ENCODE measurements around the gene SNAPC4.

Gene SNAPC4

DNA sequence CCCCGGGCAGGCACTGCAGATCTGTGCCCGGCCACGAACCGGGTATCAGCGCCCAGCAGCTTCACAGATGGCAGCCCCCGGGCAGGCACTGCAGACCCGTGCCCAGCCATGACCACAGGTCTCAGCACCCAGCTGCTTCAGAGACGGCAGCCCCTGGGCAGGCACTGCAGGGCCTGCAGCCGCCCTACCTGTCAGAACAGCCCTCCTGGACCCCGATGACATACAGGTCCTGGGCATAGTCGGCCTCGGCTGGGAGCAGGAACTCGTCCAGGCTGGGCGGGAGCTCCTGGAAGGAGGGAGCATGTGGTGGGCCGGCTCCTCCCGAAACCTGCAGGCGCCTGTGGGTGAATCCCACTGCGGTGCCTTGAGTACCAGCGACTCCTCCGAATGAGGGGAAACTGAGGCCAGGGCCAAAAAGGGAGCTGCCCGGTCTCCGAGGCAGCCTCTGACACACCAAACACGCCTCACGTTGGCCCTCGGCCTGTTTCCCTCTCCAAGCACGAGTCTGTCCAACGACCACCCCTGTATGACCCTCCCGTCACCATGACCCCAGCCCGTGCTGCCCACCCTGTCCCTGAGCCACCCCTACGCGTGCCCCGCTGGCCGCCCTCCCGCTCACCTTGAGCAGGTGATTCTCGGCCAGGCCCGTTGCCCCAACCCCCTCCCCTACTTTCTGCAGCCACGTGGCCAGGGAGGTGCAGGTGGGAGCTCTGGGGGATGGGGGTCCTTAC, 34.0 kb upstream of the SNAPC4 start:
- no peak for DNase-seq

DNA sequence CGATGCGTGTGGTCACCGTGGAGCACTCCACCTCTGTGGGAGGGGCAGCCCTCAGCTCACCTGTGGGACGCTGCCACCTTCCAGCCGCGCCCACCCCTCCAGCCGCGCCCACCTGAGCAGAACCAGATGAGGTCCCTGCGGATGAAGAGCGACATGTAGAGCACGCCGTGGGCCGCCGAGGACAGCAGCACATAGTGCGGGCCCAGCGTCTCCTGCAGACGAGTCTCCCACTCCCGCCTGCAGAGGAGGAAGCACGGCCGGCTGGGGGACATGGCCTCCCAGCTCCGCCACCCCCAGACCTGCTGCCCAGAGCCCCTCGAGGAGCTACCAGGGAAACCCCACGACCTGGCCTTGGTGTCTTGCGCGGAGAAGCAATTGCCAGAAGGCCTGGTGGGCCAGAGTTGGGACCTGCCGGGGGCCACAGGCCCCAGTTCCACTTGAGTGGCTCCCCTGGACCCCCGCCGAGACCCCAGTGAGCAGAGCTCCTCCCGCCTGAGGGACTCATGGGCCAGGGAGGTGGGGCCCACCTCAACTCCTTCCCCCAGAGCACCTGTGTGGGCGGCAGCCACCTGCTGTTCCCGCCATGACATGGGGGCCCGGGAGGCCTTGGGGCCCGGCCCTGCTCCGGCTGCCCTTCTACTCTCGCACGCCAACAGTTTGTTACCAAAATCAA, 33.2 kb upstream of the SNAPC4 start:
- DNase-seq, result no peak

DNA sequence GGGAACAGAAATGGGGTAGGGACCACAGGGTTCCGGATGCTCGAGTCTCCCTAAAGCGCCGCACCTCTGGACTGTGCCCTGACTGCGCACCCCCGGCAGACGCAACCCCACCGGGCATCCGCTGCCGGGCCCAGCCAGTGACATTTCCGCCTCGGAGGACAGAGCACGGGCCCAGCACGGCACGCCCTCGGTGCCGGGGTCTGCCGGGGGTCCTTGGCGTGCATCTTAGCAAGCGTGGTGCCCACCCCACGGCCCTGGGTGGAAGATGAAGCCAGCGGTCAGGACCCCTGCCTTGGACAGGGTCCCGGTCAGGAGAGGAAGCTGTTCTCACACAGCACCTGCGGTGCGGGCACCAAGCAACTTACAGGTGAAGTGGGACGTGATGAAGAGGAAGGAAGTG, 32.6 kb upstream of the SNAPC4 start:
- DNase-seq, result no peak

DNA sequence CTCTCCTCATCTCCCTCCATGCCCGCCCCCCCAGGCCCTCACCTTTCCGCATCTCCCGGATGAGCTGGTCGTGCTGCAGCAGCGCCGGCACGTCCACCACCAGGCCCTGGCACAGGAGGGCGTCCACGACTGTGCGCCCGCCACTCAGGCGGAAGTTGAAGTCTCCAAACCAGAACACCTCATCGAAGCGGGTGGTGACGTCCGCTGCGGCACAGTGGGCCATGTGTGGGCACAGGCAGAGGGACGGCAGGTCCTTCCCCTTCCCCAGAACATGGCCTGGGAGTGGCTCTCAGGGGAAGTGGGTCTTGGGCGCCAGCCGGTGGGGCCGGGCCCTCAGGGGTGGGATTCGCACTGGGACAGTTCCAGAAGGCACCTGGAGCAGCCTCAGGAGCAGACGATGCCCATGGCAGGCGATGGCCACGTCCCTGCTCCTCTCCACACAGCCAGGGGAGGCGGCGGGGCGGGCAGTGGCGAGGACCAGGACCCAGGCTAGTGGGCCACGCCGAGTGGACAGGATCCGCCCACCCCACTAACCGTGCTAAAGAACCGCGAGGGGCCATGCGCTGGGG, 31.9 kb upstream of the SNAPC4 start:
- DNase-seq, result no peak

- DNase-seq, result no peak
These were observed 30.7 kb upstream of the SNAPC4 start for GRCh38 chr9:136430588-136431234.

DNA sequence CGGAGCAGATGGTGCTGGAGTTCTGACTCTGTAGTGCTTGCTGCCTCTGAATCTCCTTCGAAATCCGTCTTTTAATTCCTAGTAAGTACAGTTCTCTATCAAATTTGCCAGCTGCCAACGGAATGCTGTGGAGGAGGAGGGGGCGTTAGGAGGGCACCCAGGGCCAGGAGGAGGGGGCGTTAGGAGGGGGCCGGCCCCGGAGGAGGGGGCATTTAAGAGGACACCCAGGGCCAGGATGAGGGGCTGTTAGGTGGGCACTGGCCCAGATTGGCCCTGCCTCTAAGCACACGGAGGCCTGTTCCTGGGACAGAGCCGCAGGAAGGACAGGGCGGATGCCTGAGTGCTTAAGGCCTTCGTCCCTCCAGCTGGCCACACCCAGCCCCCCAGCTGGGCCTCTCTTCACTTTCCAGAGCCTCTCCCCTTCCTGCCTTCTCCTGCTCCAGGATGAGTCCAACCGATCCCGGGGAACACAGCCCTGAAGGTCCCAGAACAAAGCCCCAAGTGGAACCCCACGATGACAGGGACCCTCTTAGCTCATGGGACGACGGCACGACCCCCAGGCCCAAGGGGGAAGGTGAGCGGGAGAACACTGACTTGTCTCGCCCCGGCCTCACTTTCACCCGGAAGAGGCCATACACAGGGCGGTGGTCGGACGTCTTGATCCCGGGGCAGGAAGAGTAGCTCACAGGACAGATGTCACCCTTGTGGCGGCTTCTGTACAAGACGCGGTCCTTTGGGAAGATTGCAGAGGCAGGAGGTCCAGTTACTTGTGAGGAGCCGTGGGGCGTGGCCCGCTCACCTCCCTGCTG, 29.9 kb upstream of the SNAPC4 start:
- no peak for DNase-seq

DNA sequence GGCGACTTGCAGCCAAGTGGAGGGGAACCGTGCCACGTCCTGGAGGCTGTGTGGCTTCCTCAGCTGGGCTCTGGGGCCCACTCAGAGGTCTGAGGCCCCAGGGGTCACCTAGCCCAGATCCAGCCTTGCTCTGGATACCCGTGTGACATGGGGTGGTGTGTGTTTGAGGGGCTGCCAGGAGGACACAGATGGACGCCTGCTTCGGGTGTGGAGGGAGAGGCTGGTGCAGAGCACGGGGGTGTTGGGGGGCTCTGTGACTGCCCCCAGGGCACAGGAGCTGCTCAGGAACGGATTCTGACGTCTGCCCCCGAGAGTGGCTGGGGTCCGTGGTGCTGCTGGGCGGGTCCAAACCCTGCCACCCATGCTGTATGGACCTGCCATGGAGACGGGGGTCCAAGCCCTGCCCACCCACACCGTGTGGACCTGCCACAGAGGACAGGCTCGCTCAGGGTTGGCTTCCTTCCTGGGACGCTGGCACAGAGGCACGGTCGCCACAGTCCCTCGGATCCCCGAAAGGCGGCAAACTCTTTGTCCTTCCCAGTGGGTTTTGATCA, 29.2 kb upstream of the SNAPC4 start:
- DNase-seq, result no peak

DNA sequence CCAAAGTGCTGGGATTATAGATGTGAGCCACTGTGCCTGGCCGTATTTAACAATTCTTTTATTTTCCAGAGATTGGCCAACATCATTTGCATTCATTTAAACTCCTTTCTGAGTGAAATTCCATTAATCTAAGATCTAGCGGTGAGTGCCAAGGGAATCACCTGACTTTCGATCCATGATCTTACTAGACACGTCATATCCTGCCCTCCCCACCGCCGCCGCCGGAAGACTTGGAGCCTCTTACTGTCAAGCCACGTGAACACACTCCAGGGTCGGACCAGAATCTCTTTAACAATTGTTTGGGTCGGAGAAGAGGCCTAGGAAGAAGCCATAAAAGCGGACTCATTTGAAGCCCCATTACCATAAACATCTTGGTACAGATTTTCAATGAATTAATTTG, 26.8 kb upstream of the SNAPC4 start:
- no peak for DNase-seq

DNA sequence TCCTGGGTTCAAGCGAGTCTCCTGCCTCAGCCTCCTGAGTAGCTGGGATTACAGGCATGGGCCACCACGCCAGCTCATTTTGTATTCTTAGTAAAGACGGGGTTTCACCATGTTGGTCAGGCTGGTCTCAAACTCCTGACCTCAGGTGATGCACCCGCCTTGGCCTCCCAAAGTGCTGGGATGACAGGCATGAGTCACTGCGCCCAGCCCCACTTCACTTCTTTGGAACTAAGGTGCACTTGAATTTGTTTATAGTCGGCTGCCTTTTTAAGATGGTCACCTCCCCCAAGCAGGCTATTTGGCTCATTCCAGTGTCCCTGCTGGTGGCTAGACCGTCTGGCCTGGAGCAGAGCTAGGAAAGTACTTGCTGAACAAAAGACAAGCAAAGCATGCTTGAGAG, 25.4 kb upstream of the SNAPC4 start:
- peak; percentile 24 for DNase-seq

DNA sequence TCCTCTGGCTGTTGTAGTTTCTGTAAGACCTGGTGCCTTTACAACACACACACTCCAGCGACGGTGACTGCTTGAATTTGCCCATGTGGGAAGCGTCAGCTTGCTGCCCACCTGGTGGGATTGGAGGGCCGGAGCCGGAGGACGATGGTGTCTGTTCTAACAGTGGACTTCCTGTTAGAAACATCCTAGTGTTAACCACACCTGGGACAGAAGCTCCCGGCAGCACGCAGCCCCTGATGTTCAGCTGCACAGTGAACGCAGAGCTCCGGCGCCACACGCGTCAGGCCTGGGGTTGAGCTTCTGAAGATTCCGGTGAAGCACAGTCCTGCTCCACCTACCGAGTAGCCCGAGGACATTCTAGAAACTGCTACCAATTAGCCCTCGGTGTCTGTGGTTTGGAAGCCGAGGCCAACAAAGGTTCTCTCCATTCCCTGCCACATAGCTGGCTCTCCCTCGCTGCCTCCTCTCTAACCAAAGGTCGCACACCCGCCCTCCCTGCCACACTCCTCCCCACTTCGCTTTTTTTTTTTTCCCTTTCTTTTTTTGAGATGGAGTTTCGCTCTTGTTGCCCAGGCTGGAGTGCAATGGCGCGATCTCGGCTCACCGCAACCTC, 24.9 kb upstream of the SNAPC4 start:
- no peak for DNase-seq

DNA sequence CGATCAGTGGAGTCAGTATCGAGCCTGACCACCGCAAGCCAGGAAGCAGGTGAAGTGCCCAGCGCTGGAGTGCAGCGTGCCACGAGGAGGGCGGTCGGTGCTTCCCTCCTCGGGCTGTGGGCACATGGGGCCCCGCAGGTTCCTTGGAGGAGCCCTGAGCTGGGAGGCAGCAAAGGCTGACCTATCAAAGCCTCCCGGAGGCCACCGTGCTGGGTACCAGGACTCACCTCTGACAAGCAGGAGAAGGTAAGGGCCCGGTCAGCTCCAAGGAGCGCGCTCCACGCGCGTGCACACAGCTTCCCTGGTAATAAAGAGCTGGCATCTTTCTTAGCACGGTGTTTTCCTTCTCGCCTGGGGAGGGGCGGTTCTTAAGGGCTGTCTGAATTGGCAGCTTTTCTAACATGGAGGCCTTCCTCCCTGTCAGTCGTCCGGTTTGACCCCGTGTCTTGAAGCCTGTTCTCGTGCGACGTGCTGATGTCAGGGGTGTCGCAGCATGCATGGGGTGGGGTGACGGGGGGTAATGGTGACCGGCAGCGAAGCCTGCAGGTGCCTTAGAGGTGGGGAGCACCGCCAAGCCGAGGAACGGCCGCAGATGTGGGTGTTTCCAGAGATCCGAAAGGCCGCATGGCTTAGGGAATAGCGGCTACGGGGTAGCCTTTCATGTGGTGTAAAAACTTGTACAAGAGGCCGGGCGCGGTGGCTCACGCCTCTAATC, 23.6 kb upstream of the SNAPC4 start:
- DNase-seq, result no peak

DNA sequence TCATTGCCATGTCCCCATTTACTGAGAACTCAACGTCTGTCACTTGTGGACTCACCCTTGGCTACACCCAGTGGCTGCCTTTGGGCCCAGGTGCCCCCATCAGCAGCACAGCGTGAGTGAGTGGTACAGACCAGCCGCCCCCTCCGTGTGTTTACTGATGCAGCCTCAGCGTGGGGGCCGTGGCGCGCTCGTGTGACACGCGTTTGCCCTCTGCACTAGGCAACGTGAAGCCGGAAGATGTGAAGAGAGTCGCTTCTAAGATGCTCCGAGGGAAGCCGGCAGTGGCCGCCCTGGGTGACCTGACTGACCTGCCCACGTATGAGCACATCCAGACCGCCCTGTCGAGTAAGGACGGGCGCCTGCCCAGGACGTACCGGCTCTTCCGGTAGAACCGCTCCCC, 22.9 kb upstream of the SNAPC4 start:
- no peak for DNase-seq

DNA sequence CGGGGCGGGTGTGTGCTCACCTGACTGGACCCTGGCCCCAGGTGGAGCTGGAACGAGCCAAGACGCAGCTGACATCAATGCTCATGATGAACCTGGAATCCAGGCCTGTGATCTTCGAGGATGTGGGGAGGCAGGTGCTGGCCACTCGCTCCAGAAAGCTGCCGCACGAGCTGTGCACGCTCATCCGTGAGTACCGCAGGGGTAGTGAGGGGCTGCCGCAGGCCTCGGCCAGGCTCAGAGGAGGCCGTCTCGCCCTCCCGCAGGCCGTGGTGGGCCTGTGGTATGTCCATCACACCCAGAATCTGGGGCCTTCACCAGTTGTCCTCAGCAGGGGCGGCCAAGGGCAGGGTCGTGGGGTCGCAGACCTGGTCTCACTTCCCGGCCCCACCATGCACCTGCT, 21.8 kb upstream of the SNAPC4 start:
- DNase-seq, result no peak

DNA sequence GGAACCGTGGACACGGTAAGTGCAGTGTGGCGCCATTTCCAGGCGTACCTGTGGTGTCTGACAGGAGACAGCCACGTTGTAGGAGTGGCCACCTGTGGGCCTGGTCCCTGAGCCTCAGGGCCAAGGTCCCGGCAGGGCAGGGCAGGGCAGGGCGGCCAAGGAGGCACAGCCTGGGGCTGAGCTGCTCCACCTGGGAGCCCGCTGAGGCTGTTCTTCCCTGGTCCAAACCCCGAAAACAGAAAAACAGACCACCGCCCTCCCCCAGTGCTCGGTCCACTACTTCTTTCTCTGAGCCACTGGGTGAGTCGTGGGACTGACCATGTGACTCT, 19.1 kb upstream of the SNAPC4 start:
- DNase-seq, result no peak

DNA sequence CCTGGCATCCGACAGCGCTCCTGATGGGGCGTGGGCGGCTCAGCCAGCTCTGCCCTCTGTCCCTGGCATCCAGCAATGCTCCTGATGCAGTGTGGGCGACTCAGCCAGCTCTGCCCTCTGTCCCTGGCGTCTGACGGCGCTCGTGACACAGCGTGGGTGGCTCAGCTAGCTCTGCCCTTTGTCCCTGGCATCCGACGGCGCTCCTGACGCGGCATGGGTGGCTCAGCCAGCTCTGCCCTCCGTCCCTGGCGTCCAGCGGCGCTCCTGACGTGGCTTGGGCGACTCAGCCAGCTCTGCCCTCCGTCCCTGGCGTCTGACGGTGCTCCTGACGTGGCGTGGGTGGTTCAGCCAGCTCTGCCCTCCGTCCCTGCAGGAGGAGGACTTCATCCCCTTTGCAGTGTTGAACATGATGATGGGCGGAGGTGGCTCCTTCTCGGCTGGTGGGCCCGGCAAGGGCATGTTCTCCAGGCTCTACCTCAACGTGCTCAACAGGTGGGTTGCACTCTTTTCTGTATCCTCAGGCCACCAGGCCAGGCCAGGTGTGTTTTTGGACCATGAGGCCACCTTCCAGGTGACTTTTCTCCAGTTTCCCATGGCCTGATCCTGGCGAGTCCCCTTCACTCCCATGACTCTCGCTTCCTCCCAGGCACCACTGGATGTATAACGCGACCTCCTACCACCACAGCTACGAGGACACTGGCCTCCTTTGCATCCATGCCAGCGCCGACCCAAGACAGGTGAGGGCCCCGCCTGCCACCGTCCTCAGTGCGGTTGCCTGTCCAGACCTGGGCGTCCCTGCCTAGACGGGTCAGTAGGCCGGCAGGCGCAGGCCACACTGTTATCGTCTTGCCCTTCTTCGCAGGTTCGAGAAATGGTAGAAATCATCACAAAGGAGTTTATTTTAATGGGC, 18.5 kb upstream of the SNAPC4 start:
- no peak for DNase-seq

DNA sequence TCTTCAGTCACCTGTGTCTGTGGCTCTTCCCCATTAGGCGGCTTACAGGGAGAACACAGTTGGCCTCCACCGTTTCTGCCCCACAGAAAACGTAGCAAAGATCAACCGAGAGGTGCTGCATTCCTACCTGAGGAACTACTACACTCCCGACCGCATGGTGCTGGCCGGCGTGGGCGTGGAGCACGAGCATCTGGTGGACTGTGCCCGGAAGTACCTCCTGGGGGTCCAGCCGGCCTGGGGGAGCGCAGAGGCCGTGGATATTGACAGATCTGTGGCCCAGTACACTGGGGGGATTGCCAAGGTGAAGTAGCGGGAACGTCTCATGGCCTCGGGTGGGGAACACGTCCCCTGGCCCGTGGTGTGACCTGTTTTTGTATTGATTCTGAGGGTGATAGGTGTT, 16.9 kb upstream of the SNAPC4 start:
- no peak for DNase-seq

DNA sequence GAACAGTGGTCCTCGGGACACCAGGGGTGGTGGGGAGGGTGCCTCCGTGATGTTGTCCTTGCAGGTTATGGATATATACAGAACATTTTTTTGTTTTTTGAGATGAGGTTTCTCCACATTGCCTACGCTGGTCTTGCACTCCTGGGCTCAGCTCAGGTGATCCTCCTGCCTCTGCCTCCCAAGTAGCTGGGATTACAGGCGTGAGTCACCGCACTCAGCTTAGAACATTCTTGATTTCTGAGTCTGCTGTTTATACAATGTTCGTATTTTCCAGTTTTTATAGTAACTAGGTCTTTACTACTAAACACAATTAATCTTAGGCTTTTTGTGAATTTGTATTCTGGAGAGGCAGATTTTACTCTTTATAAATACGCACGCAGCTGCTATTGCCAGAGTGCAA, 16.5 kb upstream of the SNAPC4 start:
- no peak for DNase-seq

GRCh38 chr9:136412962-136413361, 13.0 kb upstream of the SNAPC4 start:
- DNase-seq, result no peak

DNA sequence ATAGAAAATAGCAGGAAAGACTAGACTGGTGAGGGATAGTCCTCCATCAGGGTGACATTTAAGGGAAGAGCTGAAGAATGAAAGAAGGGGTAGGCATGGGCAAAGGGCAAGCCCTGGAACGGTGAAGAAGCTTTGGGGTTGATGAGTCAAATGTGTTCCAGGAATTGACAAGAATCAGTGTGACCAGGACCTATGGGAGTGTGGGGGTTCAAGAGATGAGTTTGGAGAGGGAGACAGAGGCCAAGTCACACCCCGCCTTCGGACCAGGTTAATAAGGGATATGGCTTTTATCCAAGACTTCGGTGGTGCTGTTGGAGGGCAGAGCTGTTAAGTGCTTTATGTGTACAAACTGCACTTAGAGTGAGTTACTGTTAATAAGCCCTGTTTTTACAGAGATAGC, 11.4 kb upstream of the SNAPC4 start:
- DNase-seq, result no peak

DNA sequence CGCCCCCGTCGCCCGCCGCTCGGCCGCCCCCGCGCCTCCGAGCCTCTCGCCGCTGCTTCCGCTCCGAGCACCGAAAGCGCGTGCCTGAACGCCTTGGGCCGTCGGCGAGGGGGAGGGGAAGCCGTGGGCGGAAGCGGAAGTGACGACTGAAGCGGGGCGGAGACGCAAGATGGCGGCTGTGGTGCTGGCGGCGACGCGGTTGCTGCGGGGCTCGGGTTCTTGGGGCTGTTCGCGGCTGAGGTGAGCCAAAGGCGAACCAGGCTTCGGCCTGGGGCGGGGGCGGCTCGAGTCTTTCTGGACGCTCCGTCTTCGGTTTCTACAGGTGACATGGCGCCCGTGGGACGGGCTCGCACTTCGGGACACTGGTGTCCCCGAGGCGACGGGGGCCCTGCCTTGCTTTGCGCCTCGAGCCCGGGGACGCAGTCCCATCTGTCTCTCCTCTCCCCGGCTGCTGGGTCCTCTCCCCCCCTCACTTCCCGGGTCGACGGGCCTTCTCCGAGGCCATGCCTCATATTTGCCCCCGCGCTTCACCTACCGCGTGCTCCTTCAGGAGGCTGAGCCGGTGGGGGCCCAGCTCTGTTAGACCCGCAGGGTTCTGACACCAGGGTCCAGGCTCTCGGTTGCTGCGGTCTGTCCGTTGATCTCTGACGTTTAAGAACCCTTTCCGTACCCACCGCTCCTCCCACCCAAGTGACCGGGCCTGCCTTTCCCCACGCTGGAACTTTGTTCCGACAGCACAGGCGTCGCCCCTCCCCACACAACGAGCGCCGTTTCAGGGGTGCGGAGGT, 10.7 kb upstream of the SNAPC4 start, which contains the start of the genes ENTR1 and PMPCA:
Gene ENTR1 (minus strand): TSS at position 115 of the 788 bp plus-strand sequence. CDS start 217 bp downstream, outside the sequence.
Gene PMPCA (plus strand): TSS at position 159 of the 788 bp plus-strand sequence. CDS start 11 bp downstream, at position 170.
- peak; percentile 95 for DNase-seq

Measured in stimulated activated CD4-positive, alpha-beta T cell treated with anti-CD3 and anti-CD28 coated beads, Interleukin-1b, Interleukin-23, amount 100 ng/mL, for 48 hours (primary cell).